ENCODE measurements around the gene PRKCQ.
A peak's percentile ranks its signal among the peaks of the same experiment; 100 is the strongest.

Gene PRKCQ
- total RNA-seq: 84.8 to 176 reads per million in 2 donors

- no peak for DNase-seq
These were observed at the start of gene PRKCQ for GRCh38 chr10:6579904-6580278. Gene PRKCQ, minus strand, starts transcription at chr10:6580276. Its CDS starts 65,141 bp downstream, at chr10:6515135.

- no peak for DNase-seq
These were observed 45.4 kb upstream of the PRKCQ start for GRCh38 chr10:6625428-6625827.

GRCh38 chr10:6624392-6624791, 44.3 kb upstream of the PRKCQ start:
- no peak for DNase-seq

GRCh38 chr10:6622921-6623320, 42.8 kb upstream of the PRKCQ start:
- DNase-seq: no peak

- DNase-seq: peak in 1 of 5 experiments; percentile 32
These were observed 41.5 kb upstream of the PRKCQ start for GRCh38 chr10:6621536-6621935.

- no peak for DNase-seq
These were observed 39.6 kb upstream of the PRKCQ start for GRCh38 chr10:6619660-6620059.

- DNase-seq: no peak
These were observed 38.3 kb upstream of the PRKCQ start for GRCh38 chr10:6618340-6618739.

- DNase-seq: no peak
These were observed 37.4 kb upstream of the PRKCQ start for GRCh38 chr10:6617309-6618076.

GRCh38 chr10:6615971-6616370, 35.9 kb upstream of the PRKCQ start:
- DNase-seq: peak in 1 of 5 experiments; percentile 62

GRCh38 chr10:6612371-6612770, 32.3 kb upstream of the PRKCQ start:
- peak in 2 of 5 experiments; percentile 58 to 75 for DNase-seq

GRCh38 chr10:6610647-6611046, 30.6 kb upstream of the PRKCQ start:
- peak in 1 of 5 experiments; percentile 27 for DNase-seq

- DNase-seq: no peak
These were observed 29.5 kb upstream of the PRKCQ start for GRCh38 chr10:6609625-6610024.

- DNase-seq: no peak
These were observed 27.7 kb upstream of the PRKCQ start for GRCh38 chr10:6607778-6608177.

GRCh38 chr10:6607182-6607581, 27.1 kb upstream of the PRKCQ start:
- DNase-seq: peak in 4 of 5 experiments; percentile 12 to 68 (median 34)

GRCh38 chr10:6603142-6604125, 23.4 kb upstream of the PRKCQ start:
- DNase-seq: peak in 1 of 5 experiments; percentile 85

- no peak for DNase-seq
These were observed 22.6 kb upstream of the PRKCQ start for GRCh38 chr10:6602700-6603084.

GRCh38 chr10:6602026-6602699, 22.1 kb upstream of the PRKCQ start:
- no peak for DNase-seq

GRCh38 chr10:6601246-6601805, 21.2 kb upstream of the PRKCQ start:
- no peak for DNase-seq

GRCh38 chr10:6600224-6600987, 20.3 kb upstream of the PRKCQ start:
- peak in 1 of 5 experiments; percentile 71 for DNase-seq

GRCh38 chr10:6598679-6599078, 18.6 kb upstream of the PRKCQ start:
- DNase-seq: no peak

GRCh38 chr10:6597478-6597877, 17.4 kb upstream of the PRKCQ start:
- peak in 1 of 5 experiments; percentile 79 for DNase-seq

GRCh38 chr10:6595499-6595898, 15.4 kb upstream of the PRKCQ start:
- DNase-seq: no peak
